Retinal pigment epithelial cell (primary cell): ENCODE measurements around the gene CD320.
A peak's percentile ranks its signal among the peaks of the same experiment; 100 is the strongest.
"Not testable (repeated sequence)": the region's sequence is repeated elsewhere in the genome, so short reads cannot be mapped to it uniquely, and the experiment has no call there.

ENCODE experiments used
- DNase-seq: peaks from one replicate; pipeline ENCODE4 v3.0.0-alpha.2; 2010; ENCODE audit warnings: low read depth
- H3K4me3 ChIP-seq: 2 replicates; pipeline ENCODE4 v1.5.1; 2011; ENCODE audit warnings: mild to moderate bottlenecking, low read length, control low read depth, moderate library complexity
- TF ChIP-seq, protein P1 (sequence below): conservative IDR thresholded peaks from 2 replicates; pipeline ENCODE4 v1.5.1; 2011; ENCODE audit warnings: low read depth, low read length, control low read depth, inconsistent platforms

Gene CD320

DNA sequence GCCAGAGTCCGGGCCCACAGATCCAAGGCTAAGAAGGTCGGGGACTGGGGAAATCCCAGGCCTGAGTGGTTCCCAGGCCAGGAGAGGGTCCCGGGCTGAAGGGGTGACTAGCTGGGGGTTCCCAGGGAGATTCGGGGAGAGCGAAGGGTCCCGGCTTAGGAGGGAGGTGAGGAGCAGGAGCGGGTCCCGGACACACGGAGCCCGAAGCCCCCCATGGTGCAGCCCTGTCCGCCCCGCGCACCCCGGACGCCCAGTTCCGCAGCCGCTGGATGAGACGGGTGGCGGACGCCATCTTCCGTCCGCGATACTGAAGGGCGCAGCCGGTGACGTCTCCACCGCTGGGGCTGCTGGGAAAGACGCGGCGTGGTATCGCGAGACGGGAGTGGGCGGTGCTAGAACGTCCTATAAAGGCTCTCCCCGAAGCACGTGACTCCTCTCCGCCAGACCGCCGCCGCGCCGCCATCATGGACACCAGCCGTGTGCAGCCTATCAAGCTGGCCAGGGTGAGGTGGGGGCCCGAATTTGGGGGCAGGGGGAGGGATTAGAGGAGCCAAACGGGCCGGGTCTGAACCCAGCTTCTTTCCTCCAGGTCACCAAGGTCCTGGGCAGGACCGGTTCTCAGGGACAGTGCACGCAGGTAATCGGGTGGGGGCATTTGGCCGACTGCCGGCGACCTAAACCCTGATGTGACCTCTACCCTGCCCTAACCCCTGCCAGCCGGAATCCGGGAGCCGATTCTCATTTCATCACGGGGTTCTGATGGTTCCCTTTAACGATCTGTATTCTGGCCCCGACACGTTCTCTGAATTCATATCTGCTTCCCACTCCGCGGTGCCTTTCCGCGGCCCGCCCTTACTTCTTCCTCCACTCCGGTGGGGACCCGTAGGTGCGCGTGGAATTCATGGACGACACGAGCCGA, 13.2 kb upstream of the CD320 start, which contains the start of the genes NDUFA7 and RPS28:
TSS of gene NDUFA7 (minus strand) at position 309 of the 919 bp plus-strand sequence. CDS start at position 292, 17 bp downstream.
TSS of gene RPS28 (plus strand) at position 430 of the 919 bp plus-strand sequence. CDS start at position 465, 35 bp downstream.
- DNase-seq = peak; percentile 71
- TF ChIP-seq, protein P1, sequence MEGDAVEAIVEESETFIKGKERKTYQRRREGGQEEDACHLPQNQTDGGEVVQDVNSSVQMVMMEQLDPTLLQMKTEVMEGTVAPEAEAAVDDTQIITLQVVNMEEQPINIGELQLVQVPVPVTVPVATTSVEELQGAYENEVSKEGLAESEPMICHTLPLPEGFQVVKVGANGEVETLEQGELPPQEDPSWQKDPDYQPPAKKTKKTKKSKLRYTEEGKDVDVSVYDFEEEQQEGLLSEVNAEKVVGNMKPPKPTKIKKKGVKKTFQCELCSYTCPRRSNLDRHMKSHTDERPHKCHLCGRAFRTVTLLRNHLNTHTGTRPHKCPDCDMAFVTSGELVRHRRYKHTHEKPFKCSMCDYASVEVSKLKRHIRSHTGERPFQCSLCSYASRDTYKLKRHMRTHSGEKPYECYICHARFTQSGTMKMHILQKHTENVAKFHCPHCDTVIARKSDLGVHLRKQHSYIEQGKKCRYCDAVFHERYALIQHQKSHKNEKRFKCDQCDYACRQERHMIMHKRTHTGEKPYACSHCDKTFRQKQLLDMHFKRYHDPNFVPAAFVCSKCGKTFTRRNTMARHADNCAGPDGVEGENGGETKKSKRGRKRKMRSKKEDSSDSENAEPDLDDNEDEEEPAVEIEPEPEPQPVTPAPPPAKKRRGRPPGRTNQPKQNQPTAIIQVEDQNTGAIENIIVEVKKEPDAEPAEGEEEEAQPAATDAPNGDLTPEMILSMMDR = no peak
- H3K4me3 ChIP-seq = peak within 1 kb of the TSS; percentile 99

- no peak for DNase-seq
- H3K4me3 ChIP-seq = peak overlapping the region; percentile 99
- TF ChIP-seq, protein P1 = peak; percentile 12
Observed at GRCh38 chr19:8320564-8321066, 12.5 kb upstream of the CD320 start.

DNA sequence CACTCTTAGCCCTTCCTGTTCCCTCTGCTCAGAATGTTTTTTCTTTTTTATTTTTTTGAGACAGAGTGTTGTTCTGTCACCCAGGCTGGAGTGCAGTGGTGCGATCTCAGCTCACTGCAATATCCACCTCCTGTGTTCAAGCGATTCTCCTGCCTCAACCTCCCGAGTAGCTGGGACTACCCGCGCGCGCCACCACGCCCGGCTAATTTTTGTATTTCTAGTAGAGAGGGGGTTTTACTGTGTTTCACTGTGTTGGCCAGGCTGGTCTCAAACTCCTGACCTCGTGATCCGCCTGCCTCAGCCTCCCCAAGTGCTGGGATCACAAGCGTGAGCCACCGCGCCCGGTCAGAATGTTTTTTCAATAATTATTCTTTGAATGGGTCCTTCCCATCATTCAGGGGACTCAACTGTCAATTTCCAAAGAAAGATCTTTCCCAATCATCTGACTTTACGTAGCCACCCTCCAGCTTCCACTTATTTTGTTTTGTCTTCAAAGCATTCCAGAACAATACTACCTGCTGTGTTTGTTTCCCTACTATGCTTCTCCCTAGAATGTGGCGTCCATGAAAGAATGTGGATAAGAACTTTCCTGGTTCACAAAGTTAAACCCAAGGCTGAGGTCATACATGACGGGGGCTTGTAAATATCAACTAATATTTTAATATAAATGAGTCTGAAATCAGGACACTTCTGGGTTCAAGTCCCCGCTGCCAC, 11.8 kb upstream of the CD320 start:
- DNase-seq = no peak
- TF ChIP-seq, protein P1 = no peak
- H3K4me3 ChIP-seq = peak overlapping the region; percentile 99

DNA sequence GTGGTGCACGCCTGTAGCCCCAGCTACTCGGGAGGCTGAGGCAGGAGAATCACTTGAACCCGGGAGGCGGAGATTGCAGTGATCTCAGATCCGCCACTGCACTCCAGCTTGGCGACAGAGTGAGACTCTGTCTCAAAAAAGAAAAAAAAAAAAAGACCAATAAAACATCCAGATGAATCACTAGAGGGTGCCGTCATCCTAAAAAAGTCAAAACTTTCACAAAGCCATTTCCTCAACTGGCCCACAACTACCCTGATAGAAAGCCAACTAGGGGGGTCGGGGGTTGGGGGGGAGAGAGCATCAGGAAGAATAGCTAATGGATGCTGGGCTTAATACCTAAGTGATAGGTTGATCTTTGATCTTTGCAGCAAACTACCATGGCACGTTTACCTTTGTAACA, 10.7 kb upstream of the CD320 start:
- H3K4me3 ChIP-seq, DNase-seq: not testable (repeated sequence)

GRCh38 chr19:8316351-8317125, 8.4 kb upstream of the CD320 start:
- TF ChIP-seq, protein P1 = no peak
- no peak overlapping the region for H3K4me3 ChIP-seq
- DNase-seq = no peak

DNA sequence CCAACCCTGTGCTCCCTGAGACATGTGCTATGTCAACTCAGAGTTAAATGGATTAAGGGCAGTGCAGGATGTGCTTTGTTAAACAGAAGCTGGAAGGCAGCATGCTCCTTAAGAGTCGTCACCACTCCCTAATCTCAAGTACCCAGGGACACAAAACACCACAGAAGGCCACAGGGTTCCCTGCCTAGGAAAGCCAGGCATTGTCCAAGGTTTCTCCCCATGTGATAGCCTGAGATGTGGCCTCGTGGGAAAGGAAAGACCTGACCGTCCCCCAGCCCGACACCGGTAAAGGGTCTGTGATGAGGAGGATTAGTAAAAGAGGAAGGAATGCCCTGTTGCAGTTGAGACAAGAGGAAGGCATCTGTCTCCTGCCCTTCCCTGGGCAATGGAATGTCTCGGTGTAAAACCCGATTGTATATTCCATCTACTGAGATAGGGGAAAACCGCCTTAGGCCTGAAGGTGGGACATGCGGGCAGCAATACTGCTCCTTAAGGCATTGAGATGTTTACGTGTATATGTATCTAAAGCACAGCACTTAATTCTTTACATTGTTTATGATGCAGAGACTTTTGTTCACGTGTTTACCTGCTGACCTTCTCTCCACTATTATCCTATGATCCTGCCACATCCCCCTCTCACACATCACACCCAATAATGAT, 7.0 kb upstream of the CD320 start:
- DNase-seq, H3K4me3 ChIP-seq: not testable (repeated sequence)

DNA sequence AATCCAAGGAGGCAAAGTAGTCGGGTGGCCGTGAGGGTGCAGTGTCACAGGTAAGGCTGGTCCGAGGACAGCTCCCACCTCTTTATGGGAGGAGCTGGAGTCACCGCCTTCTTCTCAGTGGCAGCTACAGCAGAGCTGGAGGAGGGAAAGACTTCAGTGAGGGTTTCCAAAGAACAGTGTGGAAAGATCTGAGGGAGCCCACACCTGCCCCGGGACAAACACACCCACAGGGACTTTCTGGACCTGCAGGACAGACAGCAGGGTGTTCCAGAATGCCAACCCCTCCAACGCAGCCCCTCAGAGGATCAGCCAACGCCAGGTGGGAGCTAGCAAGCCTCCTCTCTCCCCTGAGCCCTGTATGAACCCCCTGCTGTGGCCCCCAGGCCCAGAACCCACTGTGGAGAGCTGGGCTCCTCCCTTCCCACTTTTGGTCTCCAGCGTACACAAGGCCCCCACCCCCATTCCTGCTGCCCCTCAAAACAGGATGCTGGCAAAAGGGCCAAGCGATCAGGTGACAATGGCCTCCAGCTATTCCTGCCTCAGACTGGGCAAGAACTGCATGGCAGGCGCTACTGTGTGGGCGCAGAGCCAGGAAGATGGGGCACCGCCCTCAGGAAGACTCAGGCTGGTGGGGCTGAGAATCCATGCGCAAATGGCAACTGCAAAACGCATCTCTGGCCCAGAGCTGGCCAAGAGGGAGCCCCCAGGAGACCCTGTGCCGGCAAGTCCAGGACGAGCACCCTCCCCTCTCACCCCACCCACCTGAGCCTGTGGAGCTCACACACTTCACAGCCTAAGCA, 3.5 kb upstream of the CD320 start:
- H3K4me3 ChIP-seq = no peak overlapping the region
- no peak for DNase-seq

More for the DNA sequence above, 3.5 kb upstream of the CD320 start:
- TF ChIP-seq, protein P1 = no peak
